ENCODE data around the gene SP7.

- TF ChIP-seq, protein P1, sequence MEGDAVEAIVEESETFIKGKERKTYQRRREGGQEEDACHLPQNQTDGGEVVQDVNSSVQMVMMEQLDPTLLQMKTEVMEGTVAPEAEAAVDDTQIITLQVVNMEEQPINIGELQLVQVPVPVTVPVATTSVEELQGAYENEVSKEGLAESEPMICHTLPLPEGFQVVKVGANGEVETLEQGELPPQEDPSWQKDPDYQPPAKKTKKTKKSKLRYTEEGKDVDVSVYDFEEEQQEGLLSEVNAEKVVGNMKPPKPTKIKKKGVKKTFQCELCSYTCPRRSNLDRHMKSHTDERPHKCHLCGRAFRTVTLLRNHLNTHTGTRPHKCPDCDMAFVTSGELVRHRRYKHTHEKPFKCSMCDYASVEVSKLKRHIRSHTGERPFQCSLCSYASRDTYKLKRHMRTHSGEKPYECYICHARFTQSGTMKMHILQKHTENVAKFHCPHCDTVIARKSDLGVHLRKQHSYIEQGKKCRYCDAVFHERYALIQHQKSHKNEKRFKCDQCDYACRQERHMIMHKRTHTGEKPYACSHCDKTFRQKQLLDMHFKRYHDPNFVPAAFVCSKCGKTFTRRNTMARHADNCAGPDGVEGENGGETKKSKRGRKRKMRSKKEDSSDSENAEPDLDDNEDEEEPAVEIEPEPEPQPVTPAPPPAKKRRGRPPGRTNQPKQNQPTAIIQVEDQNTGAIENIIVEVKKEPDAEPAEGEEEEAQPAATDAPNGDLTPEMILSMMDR (IDR thresholded peaks at IDR 0.05): no peak
- TF ChIP-seq POLR2A (IDR thresholded peaks at IDR 0.05): no peak
Measured at GRCh38 chr12:53345486-53346188, 9.5 kb upstream of the SP7 start.
